ENCODE results near the gene TSKU. TPM values are rescaled to one million over a fixed set of nuclear protein-coding genes. Genes with fewer than 3 reads are reported as not detected.

TSKU gene
- total RNA-seq, 1 donor from 2014 or later: 57.9 TPM

GRCh38 chr11:76764941-76765665 lies 18.1 kb upstream of the TSKU start:
- no peaks in the 10 kb centered on the region for H3K27me3 ChIP-seq (ENCODE audit: insufficient read depth, low read length)
- H3K27ac ChIP-seq (ENCODE audit: low read depth, low read length): no peak overlapping the region
- H3K79me2 ChIP-seq (ENCODE audit: insufficient read depth, low read length): no peaks in the 10 kb centered on the region
- H4K20me1 ChIP-seq (ENCODE audit: insufficient read depth, low read length): no peaks in the 10 kb centered on the region
- Mint-ChIP-seq H3K36me3 (ENCODE audit: low read depth, unreplicated experiment) (peaks cover 3% of the 10 kb centered on the region), H3K9me3 (ENCODE audit: unreplicated experiment) (peaks cover 2% of the 10 kb centered on the region), H3K4me1 (ENCODE audit: low read depth, unreplicated experiment) (peaks cover 49% of the 10 kb centered on the region), H3K27me3 (ENCODE audit: low read depth, unreplicated experiment) (peaks cover 24% of the 10 kb centered on the region), H3K27ac (ENCODE audit: unreplicated experiment) (no peak overlapping the region), H3K4me3 (ENCODE audit: unreplicated experiment) (no peak overlapping the region)
- H3K9ac ChIP-seq (ENCODE audit: low read length): no peak overlapping the region
- TF ChIP-seq CTCF (IDR thresholded peaks at IDR 0.05; ENCODE audit: insufficient read depth, low read depth, low read length) (no peak), EZH2 (IDR thresholded peaks at IDR 0.05; ENCODE audit: insufficient read depth, low read length) (no peak)
- H3K4me3 ChIP-seq (ENCODE audit: insufficient read depth, low read depth, low read length): no peak overlapping the region
- FAIRE-seq: no peak
- no peak for DNase-seq (ENCODE audit: low read depth)
- no peaks in the 10 kb centered on the region for H3K9me3 ChIP-seq (ENCODE audit: insufficient read depth, low read depth, low read length)
- no peak overlapping the region for H3K4me2 ChIP-seq (ENCODE audit: low read length)
- H3K36me3 ChIP-seq (ENCODE audit: insufficient read depth, low read length): no peaks in the 10 kb centered on the region
- no peak overlapping the region for H2AFZ ChIP-seq (ENCODE audit: low read depth, low read length)
- peaks cover 49% of the 10 kb centered on the region for H3K4me1 ChIP-seq (ENCODE audit: insufficient read depth, low read length)

- Histone ChIP-seq H3K9ac (ENCODE audit: low read length) (no peak overlapping the region), H3K27ac (ENCODE audit: low read depth, low read length) (no peak overlapping the region), H3K27me3 (ENCODE audit: insufficient read depth, low read length) (no peaks in the 10 kb centered on the region), H3K4me2 (ENCODE audit: low read length) (no peak overlapping the region), H3K79me2 (ENCODE audit: insufficient read depth, low read length) (no peaks in the 10 kb centered on the region), H3K9me3 (ENCODE audit: insufficient read depth, low read depth, low read length) (no peaks in the 10 kb centered on the region), H2AFZ (ENCODE audit: low read depth, low read length) (no peak overlapping the region), H4K20me1 (ENCODE audit: insufficient read depth, low read length) (no peaks in the 10 kb centered on the region), H3K36me3 (ENCODE audit: insufficient read depth, low read length) (no peaks in the 10 kb centered on the region), H3K4me1 (ENCODE audit: insufficient read depth, low read length) (peaks cover 57% of the 10 kb centered on the region), H3K4me3 (ENCODE audit: insufficient read depth, low read depth, low read length) (no peak overlapping the region)
- H3K4me1 Mint-ChIP-seq (ENCODE audit: low read depth, unreplicated experiment): peaks cover 56% of the 10 kb centered on the region
- H3K4me3 Mint-ChIP-seq (ENCODE audit: unreplicated experiment): no peak overlapping the region
- H3K9me3 Mint-ChIP-seq (ENCODE audit: unreplicated experiment): peaks cover 2% of the 10 kb centered on the region
- H3K27ac Mint-ChIP-seq (ENCODE audit: unreplicated experiment): no peak overlapping the region
- no peak for TF ChIP-seq EZH2 (IDR thresholded peaks at IDR 0.05; ENCODE audit: insufficient read depth, low read length)
- no peak for TF ChIP-seq CTCF (IDR thresholded peaks at IDR 0.05; ENCODE audit: insufficient read depth, low read depth, low read length)
- peaks cover 19% of the 10 kb centered on the region for H3K27me3 Mint-ChIP-seq (ENCODE audit: low read depth, unreplicated experiment)
- FAIRE-seq (no peak), DNase-seq (ENCODE audit: low read depth) (no peak)
- H3K36me3 Mint-ChIP-seq (ENCODE audit: low read depth, unreplicated experiment): peaks cover 3% of the 10 kb centered on the region
Observed at GRCh38 chr11:76765863-76766350, 17.2 kb upstream of the TSKU start.

- Mint-ChIP-seq H3K9me3 (ENCODE audit: unreplicated experiment) (peaks cover 2% of the 10 kb centered on the region), H3K27me3 (ENCODE audit: low read depth, unreplicated experiment) (peaks cover 13% of the 10 kb centered on the region), H3K36me3 (ENCODE audit: low read depth, unreplicated experiment) (peaks cover 3% of the 10 kb centered on the region), H3K27ac (ENCODE audit: unreplicated experiment) (peak overlapping the region; percentile 44), H3K4me1 (ENCODE audit: low read depth, unreplicated experiment) (peaks cover 62% of the 10 kb centered on the region), H3K4me3 (ENCODE audit: unreplicated experiment) (no peak overlapping the region)
- Histone ChIP-seq H3K9ac (ENCODE audit: low read length) (no peak overlapping the region), H3K4me2 (ENCODE audit: low read length) (no peak overlapping the region), H3K27ac (ENCODE audit: low read depth, low read length) (no peak overlapping the region), H3K4me1 (ENCODE audit: insufficient read depth, low read length) (peaks cover 63% of the 10 kb centered on the region), H3K9me3 (ENCODE audit: insufficient read depth, low read depth, low read length) (no peaks in the 10 kb centered on the region), H4K20me1 (ENCODE audit: insufficient read depth, low read length) (no peaks in the 10 kb centered on the region), H3K36me3 (ENCODE audit: insufficient read depth, low read length) (no peaks in the 10 kb centered on the region), H3K27me3 (ENCODE audit: insufficient read depth, low read length) (no peaks in the 10 kb centered on the region), H2AFZ (ENCODE audit: low read depth, low read length) (no peak overlapping the region), H3K4me3 (ENCODE audit: insufficient read depth, low read depth, low read length) (no peak overlapping the region), H3K79me2 (ENCODE audit: insufficient read depth, low read length) (no peaks in the 10 kb centered on the region)
- DNase-seq (ENCODE audit: low read depth): no peak
- FAIRE-seq: no peak
- no peak for TF ChIP-seq EZH2 (IDR thresholded peaks at IDR 0.05; ENCODE audit: insufficient read depth, low read length)
- no peak for TF ChIP-seq CTCF (IDR thresholded peaks at IDR 0.05; ENCODE audit: insufficient read depth, low read depth, low read length)
Observed at GRCh38 chr11:76766521-76766920, 16.6 kb upstream of the TSKU start.
